Gastroesophageal sphincter (tissue), 4 donors: ENCODE data around the gene ZNRF2. TPM values are rescaled to one million over a fixed set of nuclear protein-coding genes. Genes with fewer than 3 reads are reported as not detected.

Source experiments
- ATAC-seq: fragments of 150-250 bp; one replicate; pipeline ENCODE4 v1.9.1; 2016; ENCODE audit warnings: mild to moderate bottlenecking, moderate library complexity
- H3K27ac ChIP-seq, 4 donors: fragments of 200-600 bp; sonication (generic) in 3 of 4; 1 replicate in 3 of 4; 2 replicates in 1 of 4; pipeline ENCODE4 v1.5.1; 2016 to 2019
- H3K27me3 ChIP-seq: fragments of 200-600 bp; sonication (generic); one replicate; pipeline ENCODE4 v1.5.1; 2019
- H3K36me3 ChIP-seq, 2 donors: fragments of 200-600 bp; sonication (generic); one replicate each; pipeline ENCODE4 v1.5.1; 2019; ENCODE audit warnings: control low read depth in 1 of 2
- H3K4me1 ChIP-seq, 3 donors: fragments of 200-600 bp; sonication (generic); 1 replicate in 2 of 3; 2 replicates in 1 of 3; pipeline ENCODE4 v1.5.1; 2016 to 2019; ENCODE audit warnings: control low read depth in 2 of 3
- H3K4me3 ChIP-seq, 2 donors: fragments of 200-600 bp; sonication (generic); one replicate each; pipeline ENCODE4 v1.5.1; 2019; ENCODE audit warnings: mild to moderate bottlenecking in 1 of 2, moderate library complexity in 1 of 2
- H3K9me3 ChIP-seq, 3 donors: fragments of 200-600 bp; sonication (generic); one replicate each; pipeline ENCODE4 v1.5.1; 2017 to 2019; ENCODE audit warnings: control low read depth in 2 of 3
- CTCF ChIP-seq, 4 experiments: fragments of 200-600 bp in 2 of 4; fragments of 450-650 bp in 2 of 4; sonication (generic) in 1 of 4; IDR thresholded peaks; one replicate each; pipeline ENCODE4 v1.5.1; 2017 to 2019; ENCODE audit warnings: antibody characterized with exemption in 4 of 4, mild to moderate bottlenecking in 2 of 4, moderate library complexity in 2 of 4
- EP300 ChIP-seq: sonication (generic); formaldehyde crosslinking; IDR thresholded peaks from one replicate; pipeline ENCODE4 v1.6.1; 2017; ENCODE audit warnings: antibody characterized with exemption, mild to moderate bottlenecking
- POLR2A ChIP-seq, 2 donors: fragments of 450-650 bp; IDR thresholded peaks; one replicate each; pipeline ENCODE4 v1.6.1; 2017; ENCODE audit warnings: antibody characterized with exemption in 2 of 2, mild to moderate bottlenecking in 2 of 2, moderate library complexity in 1 of 2
- POLR2AphosphoS5 ChIP-seq: sonication (generic); formaldehyde crosslinking; IDR thresholded peaks from one replicate; pipeline ENCODE4 v1.6.1; 2017; ENCODE audit warnings: antibody characterized with exemption
- WGBS, 2 donors: methylation state at CpG; one replicate each; pipeline ENCODE4 v1.1.5; 2018; ENCODE audit warnings: low coverage in 1 of 2; 5-methylcytosine and 5-hydroxymethylcytosine counted together
- total RNA-seq, 4 donors: library from RNA; depleted of rRNA; stranded (reverse); fragments of >200 nt; gene quantifications; one replicate each; pipeline ENCODE4 v1.1.0, GENCODE V29; 2016

Gene ZNRF2
- total RNA-seq, 4 donors from 2014 or later = 12.5 to 20.9 (median 18.6) TPM

- no peak overlapping the region for H3K4me3 ChIP-seq
- ATAC-seq = no peak
- H3K9me3 ChIP-seq = no peaks in the 10 kb centered on the region
- no peaks in the 10 kb centered on the region for H3K36me3 ChIP-seq
- TF ChIP-seq CTCF (IDR thresholded peaks at IDR 0.05) = no peak
- TF ChIP-seq POLR2AphosphoS5 = no peak
- no peak for TF ChIP-seq EP300
- no peak for TF ChIP-seq POLR2A (IDR thresholded peaks at IDR 0.05)
- no peak overlapping the region for H3K27ac ChIP-seq
- H3K4me1 ChIP-seq = peaks cover 0 to 43% (median 0%) of the 10 kb centered on the region in 3 donors
- no peaks in the 10 kb centered on the region for H3K27me3 ChIP-seq
- 80 to 100% methylated on average over 1 to 3 of the region's 3 CpGs for WGBS, 2 donors
These were observed 31.2 kb downstream of the ZNRF2 start for GRCh38 chr7:30315589-30315988.

DNA sequence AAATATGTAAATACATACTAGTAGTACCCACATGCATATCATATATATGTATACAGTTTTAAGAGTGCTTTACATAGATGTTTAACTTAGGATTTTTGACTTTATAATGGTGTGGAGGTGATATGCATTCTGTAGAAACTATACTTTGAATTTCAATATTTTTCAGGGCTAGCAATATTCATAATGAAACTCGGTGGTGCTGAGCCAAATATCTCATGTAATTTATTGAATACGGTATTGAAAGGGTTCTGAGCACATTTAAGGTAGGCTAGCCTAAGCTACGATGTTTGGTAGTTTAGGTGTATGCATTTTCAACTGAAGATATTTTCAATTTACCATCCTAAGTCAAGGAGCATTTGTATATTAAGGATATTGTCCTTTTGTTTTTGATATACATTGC lies 36.0 kb downstream of the ZNRF2 start:
- H3K9me3 ChIP-seq = no peaks in the 10 kb centered on the region
- WGBS, 2 donors = 94 to 96% methylated on average over 3 of the region's 3 CpGs
- TF ChIP-seq POLR2A (IDR thresholded peaks at IDR 0.05) = no peak
- peaks cover 0 to 70% (median 3%) of the 10 kb centered on the region in 3 donors for H3K4me1 ChIP-seq
- no peak overlapping the region for H3K4me3 ChIP-seq
- no peaks in the 10 kb centered on the region for H3K36me3 ChIP-seq
- H3K27me3 ChIP-seq = no peaks in the 10 kb centered on the region
- peak overlapping the region in 1 of 4 donors; percentile 75 for H3K27ac ChIP-seq
- no peak for ATAC-seq

- no peak for TF ChIP-seq POLR2AphosphoS5
- no peak for TF ChIP-seq CTCF (IDR thresholded peaks at IDR 0.05)
- no peak for TF ChIP-seq EP300
- no peak for TF ChIP-seq POLR2A (IDR thresholded peaks at IDR 0.05)
- H3K4me1 ChIP-seq = peaks cover 0 to 72% (median 3%) of the 10 kb centered on the region in 3 donors
- H3K36me3 ChIP-seq = peaks cover 0 to 2% of the 10 kb centered on the region in 2 donors
- peak overlapping the region; percentile 37 to 43 for H3K4me3 ChIP-seq
- 21% methylated on average over 8 of the region's 8 CpGs for WGBS, 2 donors
- H3K27ac ChIP-seq = peak overlapping the region; percentile 50 to 80 (median 74)
- no peaks in the 10 kb centered on the region for H3K9me3 ChIP-seq
- H3K27me3 ChIP-seq = no peaks in the 10 kb centered on the region
- ATAC-seq = no peak
These were observed 36.9 kb downstream of the ZNRF2 start for GRCh38 chr7:30321089-30321881.

GRCh38 chr7:30321882-30322192 lies 37.4 kb downstream of the ZNRF2 start:
- peak overlapping the region; percentile 37 to 43 for H3K4me3 ChIP-seq
- no peaks in the 10 kb centered on the region for H3K27me3 ChIP-seq
- H3K9me3 ChIP-seq = no peaks in the 10 kb centered on the region
- WGBS, 2 donors = 19 to 67% methylated on average over 1 to 2 of the region's 2 CpGs
- no peak for ATAC-seq
- H3K27ac ChIP-seq = peak overlapping the region; percentile 50 to 80 (median 74)
- peaks cover 0 to 3% of the 10 kb centered on the region in 2 donors for H3K36me3 ChIP-seq
- no peak for TF ChIP-seq POLR2AphosphoS5
- TF ChIP-seq CTCF (IDR thresholded peaks at IDR 0.05) = no peak
- TF ChIP-seq EP300 = no peak
- TF ChIP-seq POLR2A (IDR thresholded peaks at IDR 0.05) = no peak
- H3K4me1 ChIP-seq = peaks cover 0 to 68% (median 3%) of the 10 kb centered on the region in 3 donors

- H3K4me3 ChIP-seq = peak overlapping the region in 1 of 2 donors; percentile 37
- H3K9me3 ChIP-seq = no peaks in the 10 kb centered on the region
- peaks cover 0 to 3% of the 10 kb centered on the region in 2 donors for H3K36me3 ChIP-seq
- peak; percentile 66 for ATAC-seq
- peaks cover 0 to 64% (median 3%) of the 10 kb centered on the region in 3 donors for H3K4me1 ChIP-seq
- no peak for TF ChIP-seq POLR2A (IDR thresholded peaks at IDR 0.05)
- TF ChIP-seq CTCF (IDR thresholded peaks at IDR 0.05) = no peak
- TF ChIP-seq POLR2AphosphoS5 = no peak
- TF ChIP-seq EP300 = no peak
- WGBS, 2 donors = 13 to 23% methylated on average over 2 to 4 of the region's 4 CpGs
- no peaks in the 10 kb centered on the region for H3K27me3 ChIP-seq
- H3K27ac ChIP-seq = peak overlapping the region; percentile 65 to 80 (median 74)
These were observed 38.0 kb downstream of the ZNRF2 start for GRCh38 chr7:30322271-30323005.
